NCI-H2081 (cell line): ENCODE results near the gene ANKRD40.
"Not testable (repeated sequence)": the region's sequence is repeated elsewhere in the genome, so short reads cannot be mapped to it uniquely, and the experiment has no call there.

Source experiments
- DNase-seq, 2 experiments: peaks; one replicate each; lab custom pipeline; 2025; lab: John Stamatoyannopoulos, UW

Gene ANKRD40

GRCh38 chr17:50685691-50686493, 21.8 kb downstream of the ANKRD40 start:
- no peak for DNase-seq

GRCh38 chr17:50685334-50685665, 22.4 kb downstream of the ANKRD40 start:
- DNase-seq, result no peak

- no peak for DNase-seq
Observed at GRCh38 chr17:50684612-50685333, 22.9 kb downstream of the ANKRD40 start.

GRCh38 chr17:50684288-50684611, 23.5 kb downstream of the ANKRD40 start:
- no peak for DNase-seq

- DNase-seq, result no peak
Observed at GRCh38 chr17:50683434-50684287, 24.1 kb downstream of the ANKRD40 start.

- no peak for DNase-seq
Observed at GRCh38 chr17:50682938-50683337, 24.8 kb downstream of the ANKRD40 start.

- DNase-seq, result no peak
Observed at GRCh38 chr17:50682441-50682840, 25.3 kb downstream of the ANKRD40 start.

- peak in 1 of 2 experiments; percentile 9 for DNase-seq
Observed at GRCh38 chr17:50681263-50682200, 26.2 kb downstream of the ANKRD40 start.

GRCh38 chr17:50680543-50681262, 27.0 kb downstream of the ANKRD40 start:
- DNase-seq, result not testable (repeated sequence)

- DNase-seq, result no peak
Observed at GRCh38 chr17:50680126-50680525, 27.6 kb downstream of the ANKRD40 start.

GRCh38 chr17:50679008-50679544, 28.6 kb downstream of the ANKRD40 start:
- no peak for DNase-seq

GRCh38 chr17:50677851-50678375, 29.8 kb downstream of the ANKRD40 start:
- DNase-seq, result no peak

GRCh38 chr17:50676065-50676975, 31.4 kb downstream of the ANKRD40 start:
- DNase-seq, result no peak

- DNase-seq, result no peak
Observed at GRCh38 chr17:50675627-50676026, 32.1 kb downstream of the ANKRD40 start.

- DNase-seq, result no peak
Observed at GRCh38 chr17:50675190-50675589, 32.5 kb downstream of the ANKRD40 start.

GRCh38 chr17:50672831-50673551, 34.7 kb downstream of the ANKRD40 start:
- no peak for DNase-seq

GRCh38 chr17:50672071-50672470, 35.6 kb downstream of the ANKRD40 start:
- DNase-seq, result no peak

GRCh38 chr17:50668838-50669581, 38.7 kb downstream of the ANKRD40 start:
- DNase-seq, result no peak
